Smooth muscle cell of the brain vasculature (primary cell): Measurements from ENCODE around the gene SPAG8.
A peak's percentile ranks its signal among the peaks of the same experiment; 100 is the strongest.

ENCODE experiments used
- DNase-seq: peaks from one replicate; pipeline ENCODE4 v3.0.0-alpha.2; 2012; ENCODE audit warnings: low read depth, low spot score

Gene SPAG8, protein sequence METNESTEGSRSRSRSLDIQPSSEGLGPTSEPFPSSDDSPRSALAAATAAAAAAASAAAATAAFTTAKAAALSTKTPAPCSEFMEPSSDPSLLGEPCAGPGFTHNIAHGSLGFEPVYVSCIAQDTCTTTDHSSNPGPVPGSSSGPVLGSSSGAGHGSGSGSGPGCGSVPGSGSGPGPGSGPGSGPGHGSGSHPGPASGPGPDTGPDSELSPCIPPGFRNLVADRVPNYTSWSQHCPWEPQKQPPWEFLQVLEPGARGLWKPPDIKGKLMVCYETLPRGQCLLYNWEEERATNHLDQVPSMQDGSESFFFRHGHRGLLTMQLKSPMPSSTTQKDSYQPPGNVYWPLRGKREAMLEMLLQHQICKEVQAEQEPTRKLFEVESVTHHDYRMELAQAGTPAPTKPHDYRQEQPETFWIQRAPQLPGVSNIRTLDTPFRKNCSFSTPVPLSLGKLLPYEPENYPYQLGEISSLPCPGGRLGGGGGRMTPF

DNA sequence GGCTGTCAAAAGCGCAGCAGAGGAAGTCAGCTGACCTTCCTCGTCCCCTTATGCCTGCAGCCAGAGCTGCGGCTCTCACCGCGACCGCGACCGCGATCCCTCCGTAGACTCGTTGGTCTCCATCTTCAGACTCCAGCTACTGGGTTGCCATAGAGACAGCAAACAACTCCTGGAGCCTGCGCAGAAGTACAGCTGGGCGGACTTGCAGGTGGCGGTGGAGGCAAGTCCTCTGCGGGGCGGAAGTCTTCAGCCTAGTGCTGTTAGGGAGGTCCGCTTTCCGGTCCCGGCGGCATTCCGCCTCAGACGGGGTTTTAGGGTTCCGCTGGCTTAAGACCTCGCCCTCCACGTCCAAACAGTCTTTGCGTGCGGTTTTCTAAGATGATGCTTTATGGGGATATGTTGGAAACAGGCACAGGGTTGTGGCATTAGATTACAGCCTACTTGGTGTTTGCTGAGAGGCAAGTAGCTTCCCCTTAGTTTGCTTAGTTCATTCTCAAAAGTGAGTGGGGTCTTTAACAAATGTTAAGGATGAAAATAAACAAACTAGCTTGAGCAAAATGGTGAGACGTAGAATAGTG is at the start of gene SPAG8:
Gene SPAG8 (minus strand): TSS at position 238 of the 578 bp plus-strand sequence. CDS start 115 bp downstream, at position 123.
- DNase-seq: peak; percentile 82

DNA sequence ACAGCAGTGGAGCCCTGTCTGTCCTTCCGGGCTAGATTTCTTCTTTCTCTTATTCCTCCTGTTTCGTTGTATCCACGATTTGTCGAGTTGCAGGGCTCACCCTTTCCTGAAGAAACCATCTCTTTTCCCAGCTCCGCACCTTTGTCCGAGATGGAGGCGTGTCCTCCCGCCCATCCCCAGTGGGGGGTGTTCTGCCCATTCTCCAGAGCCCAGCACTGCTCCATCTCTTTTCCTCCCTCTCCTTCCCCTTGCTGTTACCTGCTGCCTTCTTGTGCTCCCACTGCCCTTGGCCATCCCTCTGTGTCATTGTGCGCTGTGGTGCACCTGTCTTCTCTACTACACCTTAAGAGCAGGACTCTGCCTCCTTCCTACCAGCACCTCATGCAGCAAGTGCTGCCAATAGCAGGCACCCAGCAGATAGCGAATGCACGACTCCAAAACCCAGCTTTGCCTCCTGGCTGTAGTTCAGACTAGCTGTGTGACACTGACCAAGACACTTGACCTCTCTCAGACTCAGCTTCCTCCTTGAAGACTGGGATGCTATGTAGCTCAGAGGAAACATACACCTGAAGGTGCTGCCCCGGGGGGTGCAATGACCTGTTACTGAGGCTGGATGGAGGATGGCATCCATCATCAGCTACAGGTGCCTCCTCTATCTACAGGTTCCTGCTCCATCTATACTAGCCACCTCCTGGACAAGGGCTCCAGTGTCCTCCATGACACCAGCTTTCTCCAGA is 49.3 kb upstream of the SPAG8 start:
- DNase-seq: no peak

DNA sequence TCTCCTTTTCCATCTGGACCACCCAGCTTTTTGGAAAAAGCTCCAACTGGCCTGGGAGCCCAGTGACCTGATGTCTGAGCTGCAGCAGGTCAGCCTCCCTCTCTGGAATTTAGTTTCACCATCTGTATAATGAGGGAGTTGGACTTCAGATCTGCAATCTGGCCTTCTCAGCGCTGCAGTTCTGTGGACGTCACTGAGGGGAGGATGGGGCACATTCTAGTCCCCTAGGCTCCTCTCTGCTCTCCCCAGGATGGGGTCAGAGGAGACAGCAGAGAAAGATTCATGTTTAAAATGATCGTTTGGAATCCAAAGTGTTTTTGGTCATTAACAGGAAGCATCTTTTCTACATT is 47.9 kb upstream of the SPAG8 start:
- DNase-seq: no peak

DNA sequence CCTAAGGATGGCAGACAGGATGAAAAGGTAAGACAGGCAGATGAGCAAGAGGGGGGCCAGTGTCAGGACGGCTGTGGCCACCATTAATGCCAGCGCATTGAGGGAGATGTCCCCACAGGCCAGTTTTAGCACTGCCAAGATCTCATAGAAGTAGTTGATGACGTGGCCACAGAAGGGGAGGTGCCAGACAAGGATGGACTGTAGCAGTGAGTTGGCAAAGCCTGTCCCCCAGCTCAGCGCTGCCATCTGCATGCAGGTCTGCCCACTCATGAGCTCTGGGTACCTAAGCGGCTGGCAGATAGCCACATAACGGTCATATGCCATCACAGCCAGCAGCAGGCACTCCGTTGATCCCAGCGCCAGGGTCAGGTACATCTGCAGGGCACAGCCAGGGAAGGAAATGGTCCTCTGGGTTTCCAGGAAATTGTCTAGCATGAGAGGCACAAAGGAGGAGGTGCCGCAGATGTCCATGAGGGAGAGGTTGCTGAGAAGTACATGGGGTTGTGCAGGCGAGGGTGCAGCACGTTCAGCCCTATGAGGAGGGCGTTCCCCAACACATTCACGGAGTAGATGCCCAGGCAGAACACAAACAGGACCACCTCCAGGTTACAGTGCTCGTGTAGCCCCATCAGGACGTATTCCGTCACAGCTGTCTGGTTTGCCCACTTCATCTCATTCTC is 47.4 kb upstream of the SPAG8 start:
- DNase-seq: no peak

DNA sequence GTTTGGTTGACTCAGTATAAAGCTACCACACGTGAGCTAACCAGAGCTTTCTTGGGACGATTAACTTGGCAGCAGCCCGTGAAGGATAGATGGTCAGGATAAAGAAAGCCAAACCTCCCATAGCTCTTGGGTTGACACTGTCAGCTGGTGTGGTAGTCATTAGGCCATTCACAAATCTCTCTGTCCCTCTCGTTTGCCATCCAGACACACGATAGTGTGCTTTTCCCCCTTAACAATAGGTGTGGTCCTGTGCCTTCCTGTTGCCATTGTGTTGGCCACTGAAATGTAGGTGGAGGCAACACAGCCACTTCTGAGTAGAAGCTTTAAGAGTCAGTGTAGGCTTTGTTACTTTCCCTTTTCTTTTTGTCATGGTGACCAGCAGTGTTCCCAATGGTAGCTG is 46.4 kb upstream of the SPAG8 start:
- DNase-seq: no peak

DNA sequence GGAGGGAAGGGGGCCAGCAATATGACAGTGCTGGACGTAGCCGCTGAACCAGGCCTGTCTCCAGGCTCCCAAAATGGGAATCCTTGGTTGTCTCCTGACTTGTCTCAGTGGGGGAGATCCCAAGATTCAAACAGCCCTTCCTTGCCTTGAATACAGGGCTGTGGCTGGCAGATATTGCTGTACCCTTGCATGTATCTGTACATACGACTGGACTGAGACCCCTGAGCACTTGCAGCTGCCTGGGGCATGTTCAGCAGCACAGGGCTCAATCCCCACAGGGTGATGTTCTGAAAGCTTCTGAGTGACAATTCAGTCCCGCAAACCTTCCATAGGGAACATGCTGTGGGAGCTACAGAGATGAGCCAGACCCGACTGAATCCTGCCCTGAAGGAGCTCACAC is 44.8 kb upstream of the SPAG8 start:
- no peak for DNase-seq

DNA sequence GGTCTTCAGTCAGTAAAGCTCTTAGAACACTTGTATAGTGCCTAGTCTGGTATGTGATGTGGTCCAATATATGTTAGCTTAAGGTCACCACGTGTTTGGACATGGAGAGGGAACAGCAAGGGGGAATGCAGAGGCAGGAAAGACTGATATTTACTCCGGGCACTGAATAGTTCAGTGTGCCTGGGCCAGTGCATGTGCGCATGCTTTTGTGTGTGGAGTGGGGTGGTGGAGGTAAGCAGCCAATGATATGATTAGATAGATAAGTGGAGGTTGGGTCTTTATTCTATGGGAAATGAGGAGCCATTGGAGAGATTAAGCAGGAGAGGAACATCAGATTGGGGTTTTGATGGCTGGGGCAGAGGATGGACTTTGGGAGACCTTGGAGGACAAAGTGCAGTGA is 44.1 kb upstream of the SPAG8 start:
- no peak for DNase-seq

DNA sequence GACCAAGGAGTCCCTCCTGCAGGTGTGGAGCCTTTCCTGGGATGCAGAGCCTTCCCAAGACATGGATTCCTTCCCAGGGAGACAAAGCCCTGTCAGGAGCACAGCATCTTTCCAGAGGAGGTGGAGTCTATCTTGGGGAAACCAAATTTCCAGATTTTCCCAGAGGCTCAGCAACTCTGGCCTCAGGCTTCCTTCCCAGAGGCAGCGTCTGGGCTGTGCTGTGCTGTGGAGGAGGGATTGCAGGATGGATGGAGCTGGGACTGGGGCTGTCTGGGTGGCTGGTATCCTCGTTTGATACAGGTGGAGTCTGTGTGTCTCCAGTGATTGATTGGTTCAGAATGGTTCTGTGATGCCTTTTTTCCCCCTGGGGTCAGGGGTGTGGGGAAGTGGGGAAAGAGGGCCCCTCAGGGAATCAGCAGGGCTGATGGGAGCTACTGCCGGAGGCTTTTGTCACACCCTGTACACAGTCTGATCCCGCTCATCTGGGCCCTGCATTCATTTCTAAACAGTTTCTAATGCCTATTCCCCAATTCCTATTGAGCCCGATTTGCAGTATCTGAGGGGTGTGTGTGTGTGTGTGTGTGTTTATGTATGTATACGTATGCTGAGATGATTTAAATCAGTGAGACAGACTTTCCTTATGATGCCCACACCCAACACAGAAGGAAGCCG is 42.2 kb upstream of the SPAG8 start:
- DNase-seq: no peak

DNA sequence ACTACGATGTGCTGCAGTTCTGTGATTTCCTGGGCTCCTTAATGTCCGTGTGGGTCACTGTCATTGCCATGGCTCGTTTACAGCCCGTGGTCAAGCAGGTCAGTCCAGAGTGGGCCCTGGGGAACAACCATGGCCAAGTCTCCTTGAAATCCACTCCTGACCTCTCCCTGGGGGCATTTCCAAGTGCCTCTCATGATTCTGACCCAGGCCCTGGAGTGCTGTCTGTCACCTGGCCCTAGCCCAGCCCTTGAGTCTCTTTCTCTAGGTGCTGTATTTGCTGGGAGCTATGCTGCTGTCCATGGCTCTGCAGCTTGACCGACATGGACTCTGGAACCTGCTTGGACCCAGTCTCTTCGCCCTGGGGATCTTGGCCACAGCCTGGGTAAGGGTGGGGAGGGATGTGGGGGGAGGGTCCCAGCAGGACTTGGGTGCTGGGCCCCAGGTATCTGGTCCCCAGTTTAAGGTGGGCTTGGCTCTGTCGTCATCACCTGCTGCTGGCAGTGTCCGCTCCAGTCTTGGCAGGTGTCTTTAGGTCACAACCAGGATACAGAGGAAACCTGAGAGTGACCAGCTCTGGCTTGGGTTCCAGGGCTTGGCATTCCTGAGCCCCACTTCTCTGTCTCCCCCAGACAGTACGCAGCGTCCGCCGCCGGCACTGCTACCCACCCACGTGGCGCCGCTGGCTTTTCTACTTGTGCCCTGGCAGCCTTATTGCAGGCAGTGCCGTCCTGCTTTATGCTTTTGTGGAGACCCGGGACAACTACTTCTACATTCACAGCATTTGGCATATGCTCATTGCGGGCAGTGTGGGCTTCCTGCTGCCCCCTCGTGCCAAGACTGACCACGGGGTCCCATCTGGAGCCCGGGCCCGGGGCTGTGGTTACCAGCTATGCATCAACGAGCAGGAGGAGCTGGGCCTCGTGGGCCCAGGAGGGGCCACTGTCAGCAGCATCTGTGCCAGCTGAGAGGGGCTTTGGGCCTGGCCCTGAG is 41.1 kb upstream of the SPAG8 start:
- no peak for DNase-seq

DNA sequence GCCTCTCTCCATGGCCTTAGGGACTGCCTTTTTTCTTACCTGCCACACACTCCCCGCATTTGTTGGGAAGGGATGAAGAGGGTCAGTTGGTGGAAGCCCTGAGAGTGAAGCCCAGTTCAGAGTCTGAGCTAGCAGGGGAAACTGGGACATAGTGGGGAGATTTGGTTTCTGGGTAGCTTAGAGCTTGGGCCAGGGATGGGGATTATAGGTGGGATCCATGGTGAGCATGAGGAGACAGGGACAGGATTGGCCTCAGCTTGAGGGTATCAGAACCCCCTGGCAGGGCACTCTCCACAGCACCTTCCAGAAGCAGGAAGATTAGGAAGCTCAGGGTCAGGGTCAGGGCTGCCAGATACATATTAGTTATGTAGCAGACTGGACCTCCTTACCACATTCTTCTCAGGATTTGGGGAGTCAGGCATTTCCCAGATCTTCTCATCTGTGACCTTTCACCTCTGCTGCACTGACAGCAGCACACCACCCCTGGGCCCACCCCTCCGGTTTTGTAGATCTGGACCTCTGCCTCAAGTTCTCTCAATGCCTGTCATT is 40.3 kb upstream of the SPAG8 start:
- DNase-seq: no peak

DNA sequence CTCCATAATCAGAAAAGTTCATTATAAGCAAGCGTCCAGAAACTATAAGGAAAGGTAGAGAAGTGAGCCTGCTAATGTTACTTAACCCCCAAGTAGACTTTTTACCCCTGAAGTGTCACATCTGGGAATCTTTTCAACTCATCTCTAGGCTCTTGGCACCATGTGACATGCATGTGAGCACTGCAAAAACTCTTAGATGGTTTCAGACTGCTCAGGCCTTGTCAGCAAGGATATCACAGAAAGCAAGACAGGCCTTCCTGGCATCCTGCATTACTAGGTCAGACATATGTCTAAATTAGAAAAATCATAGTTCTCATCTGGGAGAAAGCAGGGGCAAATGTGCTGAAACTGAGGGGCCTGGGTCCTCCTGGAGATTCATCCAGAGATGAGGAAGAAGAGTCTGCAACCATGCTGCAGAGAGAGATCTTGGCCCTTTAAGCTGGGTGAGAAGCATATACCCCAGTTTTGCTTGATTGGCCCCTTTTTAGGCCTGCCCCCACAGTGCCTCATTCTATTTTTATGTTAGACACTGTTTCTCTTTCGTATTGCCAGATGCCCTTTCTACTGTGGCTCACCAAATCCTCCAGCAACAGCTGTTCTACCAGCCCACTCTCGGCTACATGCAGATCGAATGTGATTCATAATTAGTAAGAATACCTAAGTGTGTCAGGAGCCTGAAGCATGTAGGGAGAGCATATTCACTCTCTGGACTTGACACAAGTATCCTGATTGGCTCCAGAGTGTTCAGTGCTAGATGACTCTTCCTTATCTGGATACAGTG is 35.9 kb upstream of the SPAG8 start:
- DNase-seq: no peak

DNA sequence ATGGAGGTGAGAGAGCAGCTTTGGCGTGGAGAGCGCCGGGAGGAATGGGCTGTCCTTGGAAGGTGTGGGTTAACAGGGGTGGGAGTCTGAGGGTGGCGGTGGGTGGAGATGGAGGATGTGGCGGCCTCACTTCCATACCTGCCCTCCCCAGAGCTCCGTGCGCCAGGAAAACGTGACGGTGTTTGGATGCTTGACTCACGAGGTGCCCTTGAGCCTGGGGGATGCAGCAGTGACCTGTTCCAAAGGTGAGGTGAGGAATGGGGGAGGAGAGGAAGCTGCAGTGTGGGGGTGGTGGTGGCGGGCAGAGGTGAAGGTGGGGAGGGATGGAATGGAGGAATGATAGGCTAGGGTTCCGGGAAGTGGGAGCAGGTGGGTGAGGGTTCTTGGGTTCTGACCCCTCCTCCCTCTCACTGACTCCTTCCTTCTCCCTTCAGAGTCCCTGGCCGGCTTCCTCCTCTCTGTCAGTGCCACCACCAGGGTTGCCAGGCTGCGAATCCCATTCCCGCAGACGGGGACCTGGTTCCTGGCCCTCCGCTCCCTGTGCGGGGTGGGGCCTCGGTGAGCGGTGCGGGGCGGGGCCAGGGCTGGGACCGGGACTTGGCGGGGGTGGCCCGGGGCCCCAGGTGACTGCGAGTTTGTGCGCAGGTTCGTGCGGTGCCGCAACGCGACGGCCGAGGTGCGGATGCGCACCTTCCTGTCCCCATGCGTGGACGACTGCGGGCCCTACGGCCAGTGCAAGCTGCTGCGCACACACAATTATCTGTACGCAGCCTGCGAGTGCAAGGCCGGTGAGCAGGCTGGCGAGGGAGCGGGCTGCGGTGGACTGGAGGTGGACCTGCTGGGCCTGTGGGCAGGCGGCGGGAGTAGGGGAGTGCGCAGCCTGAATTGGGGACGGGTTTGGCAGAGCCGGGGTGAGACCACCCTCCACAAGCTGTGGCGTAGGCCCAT is 34.0 kb upstream of the SPAG8 start:
- DNase-seq: no peak

DNA sequence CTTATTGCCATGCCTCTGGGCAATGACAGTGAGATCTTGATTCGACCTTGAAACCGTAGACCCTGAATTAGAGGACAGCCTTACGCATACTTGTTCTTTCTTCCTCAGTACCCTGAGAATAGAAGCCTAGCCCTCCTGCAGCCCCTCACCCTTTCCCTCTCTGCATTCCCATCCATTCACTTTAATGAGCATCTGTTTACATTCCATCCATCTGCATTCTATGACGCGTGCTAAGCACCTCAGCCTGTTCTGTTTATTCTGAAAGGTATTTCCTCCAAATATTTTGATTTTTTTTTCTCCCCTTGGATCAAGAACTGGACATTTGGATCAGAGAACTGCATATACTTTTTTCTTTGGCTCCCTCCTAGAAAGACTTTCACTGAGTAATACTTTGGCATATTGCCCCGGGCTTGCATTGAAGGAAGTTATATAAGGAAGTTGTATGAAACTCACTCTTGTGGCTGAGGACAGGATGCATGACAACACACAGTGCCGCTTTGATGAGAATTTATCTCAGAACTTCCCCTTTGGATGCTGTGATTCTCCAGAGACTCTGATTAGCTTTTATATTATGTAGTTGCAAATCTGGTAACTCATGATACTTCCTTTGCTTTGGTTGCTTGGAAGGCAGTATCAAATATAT is 32.7 kb upstream of the SPAG8 start:
- peak; percentile 41 for DNase-seq

DNA sequence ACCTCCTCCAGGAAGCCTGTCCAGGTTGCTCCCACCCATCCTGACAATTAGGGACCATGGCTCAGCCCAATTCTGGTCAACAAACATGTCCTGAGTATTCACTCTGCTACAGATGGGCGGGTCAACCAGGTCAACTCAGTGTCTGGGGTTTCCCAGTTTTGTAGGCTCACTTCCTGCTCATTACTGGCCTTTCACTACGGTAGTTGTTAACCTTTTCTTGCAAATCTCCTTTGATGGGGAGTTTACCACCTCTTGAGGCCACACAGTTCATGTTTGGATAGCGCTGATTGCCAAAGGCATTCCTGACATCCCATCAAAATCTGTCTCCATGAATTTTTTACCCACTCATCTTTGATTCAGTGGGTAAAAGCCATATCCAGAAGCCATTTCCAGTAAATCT is 30.7 kb upstream of the SPAG8 start:
- DNase-seq: no peak

DNA sequence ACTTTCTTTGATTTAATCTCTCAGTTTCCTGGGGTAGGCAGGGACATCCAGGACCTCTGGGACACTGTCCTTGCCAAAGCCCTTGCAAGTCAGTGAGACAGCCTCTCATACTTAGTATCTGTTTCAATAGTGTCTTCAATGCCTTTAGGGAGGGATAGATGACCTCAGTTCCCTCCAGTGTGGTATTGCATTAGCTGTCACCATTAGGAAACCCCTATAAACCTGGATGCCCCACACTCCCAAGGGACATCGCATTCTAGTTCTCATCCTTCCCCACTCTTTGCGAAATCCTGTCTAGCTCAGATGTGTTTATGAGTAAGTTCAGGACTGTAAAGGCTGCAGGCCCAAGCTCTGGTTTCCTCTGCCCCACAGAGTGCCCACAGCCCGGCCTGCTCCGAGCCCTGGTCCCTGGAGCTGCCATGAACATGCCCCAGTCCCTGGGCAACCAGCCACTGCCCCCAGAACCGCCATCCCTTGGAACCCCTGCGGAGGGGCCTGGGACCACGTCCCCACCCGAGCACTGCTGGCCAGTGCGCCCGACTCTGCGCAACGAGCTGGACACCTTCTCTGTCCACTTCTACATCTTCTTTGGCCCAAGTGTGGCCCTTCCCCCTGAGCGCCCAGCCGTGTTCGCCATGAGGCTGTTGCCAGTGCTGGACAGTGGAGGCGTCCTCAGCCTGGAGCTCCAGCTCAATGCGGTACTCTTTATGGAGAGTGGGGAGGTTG is 30.1 kb upstream of the SPAG8 start:
- DNase-seq: no peak

DNA sequence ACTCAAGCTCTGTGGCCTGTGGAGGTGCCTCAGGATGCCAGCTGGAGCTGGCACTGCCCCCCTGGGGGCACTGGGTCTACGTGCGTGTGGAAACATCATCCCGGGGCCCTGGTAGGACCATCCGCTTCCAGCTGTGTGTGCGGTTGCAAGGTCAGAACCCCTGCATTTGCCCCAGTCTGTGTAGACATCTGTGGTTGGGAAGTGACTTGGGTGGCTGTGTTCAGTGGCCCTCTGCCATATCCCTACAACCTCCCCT is 29.5 kb upstream of the SPAG8 start:
- no peak for DNase-seq
